WTC11 (cell line): ENCODE results near the gene CAMK2B.

Experiments
- ATF2 ChIP-seq: sonication (generic); formaldehyde crosslinking; IDR thresholded peaks from 2 replicates; pipeline ENCODE4 v1.8.1; 2022; ENCODE audit warnings: low read depth, missing genetic modification reagents, borderline replicate concordance
- GRHL2 ChIP-seq: fragments of 250-450 bp; sonication (Bioruptor Pico); IDR thresholded peaks from 2 replicates; pipeline ENCODE4 v1.8.0; 2022; ENCODE audit warnings: mild to moderate bottlenecking, moderate library complexity; ENCODE audit not compliant: insufficient replicate concordance, severe bottlenecking
- GTF2I ChIP-seq: fragments of 250-450 bp; sonication (Bioruptor Pico); conservative IDR thresholded peaks from 2 replicates; pipeline ENCODE4 v1.4.0; 2021; ENCODE audit warnings: mild to moderate bottlenecking
- NR1H2 ChIP-seq: sonication (generic); formaldehyde crosslinking; IDR thresholded peaks from 2 replicates; pipeline ENCODE4 v1.9.0; 2021; ENCODE audit warnings: mild to moderate bottlenecking, moderate library complexity, missing genetic modification reagents
- NR3C1 ChIP-seq: sonication (generic); formaldehyde crosslinking; conservative IDR thresholded peaks from 2 replicates; pipeline ENCODE4 v1.8.1; 2023; ENCODE audit warnings: low read depth, mild to moderate bottlenecking, missing genetic modification reagents
- SP1 ChIP-seq: sonication (generic); formaldehyde crosslinking; conservative IDR thresholded peaks from 2 replicates; pipeline ENCODE4 v1.8.1; 2022; ENCODE audit warnings: missing genetic modification reagents
- TEAD1 ChIP-seq: sonication (generic); formaldehyde crosslinking; IDR thresholded peaks from 2 replicates; pipeline ENCODE4 v1.8.0; 2022; ENCODE audit warnings: mild to moderate bottlenecking, missing genetic modification reagents
- TEAD4 ChIP-seq: sonication (generic); formaldehyde crosslinking; IDR thresholded peaks from 2 replicates; pipeline ENCODE4 v1.8.0; 2022; ENCODE audit warnings: mild to moderate bottlenecking, missing genetic modification reagents
- TP53 ChIP-seq: sonication (generic); formaldehyde crosslinking; IDR thresholded peaks from 2 replicates; pipeline ENCODE4 v1.8.1; 2023; ENCODE audit warnings: mild to moderate bottlenecking, missing genetic modification reagents
- ZNF232 ChIP-seq: sonication (generic); formaldehyde crosslinking; IDR thresholded peaks from 2 replicates; pipeline ENCODE4 v1.8.0; 2022; ENCODE audit warnings: mild to moderate bottlenecking, missing genetic modification reagents
- TF ChIP-seq, protein P1 (sequence below): fragments of 200-600 bp; IDR thresholded peaks from 2 replicates; pipeline ENCODE4 v1.8.0; 2022; ENCODE audit warnings: antibody characterized with exemption
- TF ChIP-seq, protein P2 (sequence below): sonication (generic); formaldehyde crosslinking; IDR thresholded peaks from 2 replicates; pipeline ENCODE4 v1.8.0; 2022; ENCODE audit warnings: mild to moderate bottlenecking, missing genetic modification reagents

GRCh38 chr7:44346063-44346462, 20.7 kb upstream of the CAMK2B start:
- TF ChIP-seq NR1H2 (CRISPR knock-in tag): no peak
- TF ChIP-seq, protein P1, sequence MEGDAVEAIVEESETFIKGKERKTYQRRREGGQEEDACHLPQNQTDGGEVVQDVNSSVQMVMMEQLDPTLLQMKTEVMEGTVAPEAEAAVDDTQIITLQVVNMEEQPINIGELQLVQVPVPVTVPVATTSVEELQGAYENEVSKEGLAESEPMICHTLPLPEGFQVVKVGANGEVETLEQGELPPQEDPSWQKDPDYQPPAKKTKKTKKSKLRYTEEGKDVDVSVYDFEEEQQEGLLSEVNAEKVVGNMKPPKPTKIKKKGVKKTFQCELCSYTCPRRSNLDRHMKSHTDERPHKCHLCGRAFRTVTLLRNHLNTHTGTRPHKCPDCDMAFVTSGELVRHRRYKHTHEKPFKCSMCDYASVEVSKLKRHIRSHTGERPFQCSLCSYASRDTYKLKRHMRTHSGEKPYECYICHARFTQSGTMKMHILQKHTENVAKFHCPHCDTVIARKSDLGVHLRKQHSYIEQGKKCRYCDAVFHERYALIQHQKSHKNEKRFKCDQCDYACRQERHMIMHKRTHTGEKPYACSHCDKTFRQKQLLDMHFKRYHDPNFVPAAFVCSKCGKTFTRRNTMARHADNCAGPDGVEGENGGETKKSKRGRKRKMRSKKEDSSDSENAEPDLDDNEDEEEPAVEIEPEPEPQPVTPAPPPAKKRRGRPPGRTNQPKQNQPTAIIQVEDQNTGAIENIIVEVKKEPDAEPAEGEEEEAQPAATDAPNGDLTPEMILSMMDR: no peak
- TF ChIP-seq TP53 (CRISPR knock-in tag): no peak
- TF ChIP-seq TEAD1: no peak
- no peak for TF ChIP-seq ZNF232 (CRISPR knock-in tag)
- TF ChIP-seq ATF2 (CRISPR knock-in tag): no peak
- TF ChIP-seq TEAD4 (CRISPR knock-in tag): no peak
- TF ChIP-seq GRHL2 (CRISPR knock-in tag): no peak
- no peak for TF ChIP-seq NR3C1 (CRISPR knock-in tag)
- no peak for TF ChIP-seq GTF2I (CRISPR knock-in tag)
- TF ChIP-seq, protein P2, sequence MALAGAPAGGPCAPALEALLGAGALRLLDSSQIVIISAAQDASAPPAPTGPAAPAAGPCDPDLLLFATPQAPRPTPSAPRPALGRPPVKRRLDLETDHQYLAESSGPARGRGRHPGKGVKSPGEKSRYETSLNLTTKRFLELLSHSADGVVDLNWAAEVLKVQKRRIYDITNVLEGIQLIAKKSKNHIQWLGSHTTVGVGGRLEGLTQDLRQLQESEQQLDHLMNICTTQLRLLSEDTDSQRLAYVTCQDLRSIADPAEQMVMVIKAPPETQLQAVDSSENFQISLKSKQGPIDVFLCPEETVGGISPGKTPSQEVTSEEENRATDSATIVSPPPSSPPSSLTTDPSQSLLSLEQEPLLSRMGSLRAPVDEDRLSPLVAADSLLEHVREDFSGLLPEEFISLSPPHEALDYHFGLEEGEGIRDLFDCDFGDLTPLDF (CRISPR knock-in tag): no peak
- no peak for TF ChIP-seq SP1 (CRISPR knock-in tag)
